22Rv1 (cell line): ENCODE data around the gene COL6A3.

ENCODE experiments used
- H3K27ac ChIP-seq: fragments of 450-650 bp; 2 replicates; pipeline ENCODE4 v1.5.1; 2017
- CTCF ChIP-seq: fragments of 450-650 bp; IDR thresholded peaks from 2 replicates; pipeline ENCODE4 v1.5.1; 2017; ENCODE audit warnings: mild to moderate bottlenecking
- ZFX ChIP-seq: fragments of 450-650 bp; IDR thresholded peaks from 2 replicates; pipeline ENCODE4 v1.6.1; 2017; ENCODE audit warnings: antibody characterized with exemption, borderline replicate concordance

The COL6A3 gene

GRCh38 chr2:237449193-237449881 lies 35.4 kb upstream of the COL6A3 start:
- H3K27ac ChIP-seq: no peak overlapping the region
- TF ChIP-seq CTCF: no peak
- no peak for TF ChIP-seq ZFX

- TF ChIP-seq ZFX (no peak), CTCF (no peak)
- no peak overlapping the region for H3K27ac ChIP-seq
These were observed 34.7 kb upstream of the COL6A3 start for GRCh38 chr2:237448626-237449025.

- TF ChIP-seq ZFX (no peak), CTCF (no peak)
- no peak overlapping the region for H3K27ac ChIP-seq
These were observed 34.2 kb upstream of the COL6A3 start for GRCh38 chr2:237448171-237448570.

- H3K27ac ChIP-seq: no peak overlapping the region
- TF ChIP-seq CTCF: no peak
- no peak for TF ChIP-seq ZFX
These were observed 33.5 kb upstream of the COL6A3 start for GRCh38 chr2:237447496-237447895.

GRCh38 chr2:237446338-237446665 lies 32.3 kb upstream of the COL6A3 start:
- no peak overlapping the region for H3K27ac ChIP-seq
- no peak for TF ChIP-seq CTCF
- TF ChIP-seq ZFX: no peak

- TF ChIP-seq ZFX (no peak), CTCF (no peak)
- no peak overlapping the region for H3K27ac ChIP-seq
These were observed 31.8 kb upstream of the COL6A3 start for GRCh38 chr2:237445611-237446337.

- no peak overlapping the region for H3K27ac ChIP-seq
- TF ChIP-seq CTCF: no peak
- TF ChIP-seq ZFX: no peak
These were observed 30.1 kb upstream of the COL6A3 start for GRCh38 chr2:237444071-237444470.
